ENCODE data around the gene HCAR1.
A peak's percentile ranks its signal among the peaks of the same experiment; 100 is the strongest.

The HCAR1 gene

GRCh38 chr12:122747224-122748135 is 16.8 kb upstream of the HCAR1 start:
- no peak overlapping the region for H3K18ac ChIP-seq (ENCODE audit: low read length)
- no peak overlapping the region for H3K4me3 ChIP-seq (ENCODE audit: low read depth, low read length)
- H3K27me3 ChIP-seq (ENCODE audit: insufficient read depth, low read length) = no peaks in the 10 kb centered on the region
- no peak overlapping the region for H3K9ac ChIP-seq (ENCODE audit: low read length)
- no peak overlapping the region for H3K23ac ChIP-seq (ENCODE audit: low read length)
- peaks cover 2% of the 10 kb centered on the region for H3K79me1 ChIP-seq (ENCODE audit: low read length)
- WGBS (ENCODE audit: extremely low coverage, insufficient coverage, insufficient read length) = 100% methylated on average over 2 of the region's 9 CpGs
- no peak overlapping the region for H2BK5ac ChIP-seq (ENCODE audit: low read depth, low read length, poor library complexity)
- H4K12ac ChIP-seq (ENCODE audit: low read depth, low read length) = no peak overlapping the region
- no peak overlapping the region for H3K4ac ChIP-seq (ENCODE audit: low read depth, low read length)
- H2AK5ac ChIP-seq (ENCODE audit: low read length) = no peak overlapping the region
- no peak overlapping the region for H2BK120ac ChIP-seq (ENCODE audit: insufficient read depth, low read length, poor library complexity)
- no peaks in the 10 kb centered on the region for H3K79me2 ChIP-seq (ENCODE audit: control insufficient read depth, insufficient read depth, low read length, poor library complexity)
- no peak overlapping the region for H3K14ac ChIP-seq (ENCODE audit: low read length)
- no peak overlapping the region for H2AFZ ChIP-seq (ENCODE audit: insufficient read depth, low read length, poor library complexity)
- peaks cover 6 to 8% of the 10 kb centered on the region in 2 experiments for H3K4me1 ChIP-seq (ENCODE audit: control insufficient read depth in 1 of 2, insufficient read depth in 2 of 2, low read length in 2 of 2)
- no peak overlapping the region for H3K27ac ChIP-seq (ENCODE audit: low read depth, low read length)
- no peaks in the 10 kb centered on the region for H3K9me3 ChIP-seq (ENCODE audit: insufficient read depth, low read depth, low read length)
- H2BK12ac ChIP-seq (ENCODE audit: low read length) = no peak overlapping the region
- H3K4me2 ChIP-seq (ENCODE audit: low read length) = no peak overlapping the region
- no peak overlapping the region for H4K8ac ChIP-seq (ENCODE audit: low read depth, low read length)
- H4K91ac ChIP-seq (ENCODE audit: low read depth, low read length) = no peak overlapping the region
- H3K36me3 ChIP-seq (ENCODE audit: control insufficient read depth in 1 of 2, insufficient read depth in 2 of 2, low read length in 2 of 2) = no peaks in the 10 kb centered on the region
- DNase-seq = no peak

GRCh38 chr12:122743895-122744525 is 13.4 kb upstream of the HCAR1 start:
- Histone ChIP-seq H3K27me3 (ENCODE audit: insufficient read depth, low read length) (no peaks in the 10 kb centered on the region), H3K23ac (ENCODE audit: low read length) (no peak overlapping the region), H3K9ac (ENCODE audit: low read length) (no peak overlapping the region), H3K9me3 (ENCODE audit: insufficient read depth, low read depth, low read length) (no peaks in the 10 kb centered on the region), H3K4ac (ENCODE audit: low read depth, low read length) (no peak overlapping the region), H3K79me2 (ENCODE audit: control insufficient read depth, insufficient read depth, low read length, poor library complexity) (no peaks in the 10 kb centered on the region), H4K8ac (ENCODE audit: low read depth, low read length) (no peak overlapping the region), H2BK120ac (ENCODE audit: insufficient read depth, low read length, poor library complexity) (no peak overlapping the region), H2AK5ac (ENCODE audit: low read length) (no peak overlapping the region), H3K27ac (ENCODE audit: low read depth, low read length) (no peak overlapping the region), H3K18ac (ENCODE audit: low read length) (no peak overlapping the region), H4K12ac (ENCODE audit: low read depth, low read length) (no peak overlapping the region), H3K4me1 (ENCODE audit: control insufficient read depth in 1 of 2, insufficient read depth in 2 of 2, low read length in 2 of 2) (peaks cover 4 to 6% of the 10 kb centered on the region in 2 experiments), H3K79me1 (ENCODE audit: low read length) (no peaks in the 10 kb centered on the region), H4K91ac (ENCODE audit: low read depth, low read length) (no peak overlapping the region), H3K14ac (ENCODE audit: low read length) (no peak overlapping the region), H2BK12ac (ENCODE audit: low read length) (no peak overlapping the region), H3K4me2 (ENCODE audit: low read length) (no peak overlapping the region), H2BK5ac (ENCODE audit: low read depth, low read length, poor library complexity) (no peak overlapping the region), H3K36me3 (ENCODE audit: control insufficient read depth in 1 of 2, insufficient read depth in 2 of 2, low read length in 2 of 2) (no peaks in the 10 kb centered on the region), H3K4me3 (ENCODE audit: low read depth, low read length) (no peak overlapping the region), H2AFZ (ENCODE audit: insufficient read depth, low read length, poor library complexity) (no peak overlapping the region)
- DNase-seq = peak in 1 of 2 donors; percentile 29
- no CpG with 5 or more reads among the region's 7 CpGs for WGBS (ENCODE audit: extremely low coverage, insufficient coverage, insufficient read length)

- WGBS (ENCODE audit: extremely low coverage, insufficient coverage, insufficient read length) = no CpG with 5 or more reads among the region's 7 CpGs
- Histone ChIP-seq H3K23ac (ENCODE audit: low read length) (no peak overlapping the region), H4K12ac (ENCODE audit: low read depth, low read length) (no peak overlapping the region), H3K36me3 (ENCODE audit: control insufficient read depth in 1 of 2, insufficient read depth in 2 of 2, low read length in 2 of 2) (no peaks in the 10 kb centered on the region), H2AK5ac (ENCODE audit: low read length) (no peak overlapping the region), H3K4me1 (ENCODE audit: control insufficient read depth in 1 of 2, insufficient read depth in 2 of 2, low read length in 2 of 2) (peaks cover 6 to 7% of the 10 kb centered on the region in 2 experiments), H4K91ac (ENCODE audit: low read depth, low read length) (no peak overlapping the region), H3K9ac (ENCODE audit: low read length) (no peak overlapping the region), H3K18ac (ENCODE audit: low read length) (no peak overlapping the region), H2BK12ac (ENCODE audit: low read length) (no peak overlapping the region), H2BK120ac (ENCODE audit: insufficient read depth, low read length, poor library complexity) (no peak overlapping the region), H3K27me3 (ENCODE audit: insufficient read depth, low read length) (no peaks in the 10 kb centered on the region), H2AFZ (ENCODE audit: insufficient read depth, low read length, poor library complexity) (no peak overlapping the region), H3K79me2 (ENCODE audit: control insufficient read depth, insufficient read depth, low read length, poor library complexity) (no peaks in the 10 kb centered on the region), H3K27ac (ENCODE audit: low read depth, low read length) (no peak overlapping the region), H2BK5ac (ENCODE audit: low read depth, low read length, poor library complexity) (no peak overlapping the region), H3K4ac (ENCODE audit: low read depth, low read length) (no peak overlapping the region), H3K9me3 (ENCODE audit: insufficient read depth, low read depth, low read length) (no peaks in the 10 kb centered on the region), H3K4me3 (ENCODE audit: low read depth, low read length) (no peak overlapping the region), H3K79me1 (ENCODE audit: low read length) (no peaks in the 10 kb centered on the region), H4K8ac (ENCODE audit: low read depth, low read length) (no peak overlapping the region), H3K14ac (ENCODE audit: low read length) (no peak overlapping the region), H3K4me2 (ENCODE audit: low read length) (no peak overlapping the region)
- peak in 1 of 2 donors; percentile 36 for DNase-seq
Observed at GRCh38 chr12:122740351-122740750, 9.7 kb upstream of the HCAR1 start.

- Histone ChIP-seq H3K14ac (ENCODE audit: low read length) (peak overlapping the region; percentile 53), H3K4me3 (ENCODE audit: low read depth, low read length) (no peak overlapping the region), H4K91ac (ENCODE audit: low read depth, low read length) (peak overlapping the region; percentile 53), H3K79me1 (ENCODE audit: low read length) (no peaks in the 10 kb centered on the region), H2BK5ac (ENCODE audit: low read depth, low read length, poor library complexity) (no peak overlapping the region), H3K9ac (ENCODE audit: low read length) (no peak overlapping the region), H3K23ac (ENCODE audit: low read length) (no peak overlapping the region), H3K27me3 (ENCODE audit: insufficient read depth, low read length) (no peaks in the 10 kb centered on the region), H3K4me1 (ENCODE audit: control insufficient read depth in 1 of 2, insufficient read depth in 2 of 2, low read length in 2 of 2) (peaks cover 7 to 9% of the 10 kb centered on the region in 2 experiments), H3K9me3 (ENCODE audit: insufficient read depth, low read depth, low read length) (no peaks in the 10 kb centered on the region), H2AK5ac (ENCODE audit: low read length) (peak overlapping the region; percentile 97), H3K4ac (ENCODE audit: low read depth, low read length) (no peak overlapping the region), H4K8ac (ENCODE audit: low read depth, low read length) (no peak overlapping the region), H2BK12ac (ENCODE audit: low read length) (peak overlapping the region; percentile 72), H3K36me3 (ENCODE audit: control insufficient read depth in 1 of 2, insufficient read depth in 2 of 2, low read length in 2 of 2) (no peaks in the 10 kb centered on the region), H3K27ac (ENCODE audit: low read depth, low read length) (no peak overlapping the region), H4K12ac (ENCODE audit: low read depth, low read length) (no peak overlapping the region), H3K79me2 (ENCODE audit: control insufficient read depth, insufficient read depth, low read length, poor library complexity) (no peaks in the 10 kb centered on the region), H2BK120ac (ENCODE audit: insufficient read depth, low read length, poor library complexity) (no peak overlapping the region), H3K4me2 (ENCODE audit: low read length) (no peak overlapping the region), H2AFZ (ENCODE audit: insufficient read depth, low read length, poor library complexity) (no peak overlapping the region), H3K18ac (ENCODE audit: low read length) (no peak overlapping the region)
- no peak for DNase-seq
- WGBS (ENCODE audit: extremely low coverage, insufficient coverage, insufficient read length) = no CpG with 5 or more reads among the region's 7 CpGs
Observed at GRCh38 chr12:122738571-122738970, 7.9 kb upstream of the HCAR1 start.

Data from trophoblast cell (in vitro differentiated cells and primary cell).